Tibial nerve (tissue), 4 donors: Measurements from ENCODE around the gene LLCFC1. TPM values are rescaled to one million over a fixed set of nuclear protein-coding genes. Genes with fewer than 3 reads are reported as not detected.
"Not testable (repeated sequence)": the region's sequence is repeated elsewhere in the genome, so short reads cannot be mapped to it uniquely, and the experiment has no call there.

Experiments used
- DNase-seq, 2 donors: peaks; one replicate each; pipeline ENCODE4 v3.0.0-alpha.2; 2019; ENCODE audit warnings: low spot score in 2 of 2
- H3K27ac ChIP-seq, 4 donors: fragments of 200-600 bp; sonication (generic) in 3 of 4; one replicate each; pipeline ENCODE4 v1.5.1; 2017 to 2019; ENCODE audit warnings: mild to moderate bottlenecking in 1 of 4
- H3K27me3 ChIP-seq, 2 donors: fragments of 200-600 bp; sonication (generic) in 1 of 2; one replicate each; pipeline versions ENCODE4 v1.5.1 to v1.6.0; 2017 to 2019
- H3K36me3 ChIP-seq, 3 donors: fragments of 200-600 bp; sonication (generic); one replicate each; pipeline ENCODE4 v1.5.1; 2018 to 2019
- H3K4me1 ChIP-seq, 4 donors: fragments of 200-600 bp; sonication (generic) in 3 of 4; one replicate each; pipeline ENCODE4 v1.5.1; 2017 to 2019
- H3K4me3 ChIP-seq, 4 donors: fragments of 200-600 bp; sonication (generic) in 3 of 4; one replicate each; pipeline ENCODE4 v1.5.1; 2017 to 2019; ENCODE audit warnings: mild to moderate bottlenecking in 1 of 4, moderate library complexity in 1 of 4
- H3K9me3 ChIP-seq, 4 donors: fragments of 200-600 bp; sonication (generic) in 3 of 4; one replicate each; pipeline ENCODE4 v1.5.1; 2017 to 2019
- CTCF ChIP-seq, 5 experiments: fragments of 200-600 bp in 3 of 5; fragments of 450-650 bp in 2 of 5; sonication (generic) in 3 of 5; IDR thresholded peaks; one replicate each; pipeline ENCODE4 v1.5.1; 2016 to 2019; ENCODE audit warnings: antibody characterized with exemption in 5 of 5, mild to moderate bottlenecking in 3 of 5, moderate library complexity in 2 of 5
- EP300 ChIP-seq, 2 donors: sonication (generic); formaldehyde crosslinking; IDR thresholded peaks; one replicate each; pipeline ENCODE4 v1.6.1; 2017; ENCODE audit warnings: antibody characterized with exemption in 2 of 2, mild to moderate bottlenecking in 1 of 2
- POLR2A ChIP-seq, 2 donors: fragments of 450-650 bp; IDR thresholded peaks; one replicate each; pipeline ENCODE4 v1.6.1; 2017; ENCODE audit warnings: antibody characterized with exemption in 2 of 2, mild to moderate bottlenecking in 2 of 2, moderate library complexity in 2 of 2
- WGBS, 2 donors: methylation state at CpG; one replicate each; pipeline ENCODE4 v1.1.5; 2018; 5-methylcytosine and 5-hydroxymethylcytosine counted together
- total RNA-seq, 4 donors: library from RNA; depleted of rRNA; stranded (reverse); fragments of >200 nt; gene quantifications; one replicate each; pipeline ENCODE4 v1.1.0, GENCODE V29; 2016

The LLCFC1 gene
- total RNA-seq, 4 donors from 2014 or later = not detected

GRCh38 chr7:142968229-142968628 lies 28.9 kb downstream of the LLCFC1 start:
- no peak for DNase-seq
- no peaks in the 10 kb centered on the region for H3K27me3 ChIP-seq
- no peak overlapping the region for H3K27ac ChIP-seq
- TF ChIP-seq EP300 (IDR thresholded peaks at IDR 0.05) (no peak), CTCF (IDR thresholded peaks at IDR 0.05) (no peak), POLR2A (IDR thresholded peaks at IDR 0.05) (no peak)
- H3K9me3 ChIP-seq = no peaks in the 10 kb centered on the region
- WGBS, 2 donors = 83 to 86% methylated on average over 4 of the region's 4 CpGs
- H3K36me3 ChIP-seq = no peaks in the 10 kb centered on the region
- H3K4me3 ChIP-seq = no peak overlapping the region
- H3K4me1 ChIP-seq = no peaks in the 10 kb centered on the region

GRCh38 chr7:142969183-142969582 lies 29.9 kb downstream of the LLCFC1 start:
- WGBS, 2 donors = 69% methylated on average over 4 of the region's 4 CpGs

GRCh38 chr7:142974626-142975025 lies 35.3 kb downstream of the LLCFC1 start:
- Histone ChIP-seq H3K4me3 (no peak overlapping the region), H3K36me3 (no peaks in the 10 kb centered on the region), H3K27ac (no peak overlapping the region), H3K27me3 (no peaks in the 10 kb centered on the region), H3K4me1 (no peaks in the 10 kb centered on the region), H3K9me3 (peaks cover 0 to 13% (median 0%) of the 10 kb centered on the region in 4 donors)
- TF ChIP-seq CTCF (IDR thresholded peaks at IDR 0.05) = no peak
- no peak for TF ChIP-seq EP300 (IDR thresholded peaks at IDR 0.05)
- TF ChIP-seq POLR2A (IDR thresholded peaks at IDR 0.05) = no peak
- 73 to 77% methylated on average over 3 of the region's 3 CpGs for WGBS, 2 donors
- no peak for DNase-seq

More at GRCh38 chr7:142969183-142969582, 29.9 kb downstream of the LLCFC1 start:
- Histone ChIP-seq H3K4me1 (no peaks in the 10 kb centered on the region), H3K27ac (no peak overlapping the region), H3K36me3 (no peaks in the 10 kb centered on the region), H3K27me3 (no peaks in the 10 kb centered on the region), H3K4me3 (no peak overlapping the region), H3K9me3 (no peaks in the 10 kb centered on the region)
- no peak for DNase-seq
- TF ChIP-seq CTCF (IDR thresholded peaks at IDR 0.05) (no peak), POLR2A (IDR thresholded peaks at IDR 0.05) (no peak), EP300 (IDR thresholded peaks at IDR 0.05) (no peak)

- H3K4me3 ChIP-seq, DNase-seq, H3K27ac ChIP-seq, H3K27me3 ChIP-seq, H3K4me1 ChIP-seq, H3K36me3 ChIP-seq: not testable (repeated sequence)
- WGBS, 2 donors = 84 to 86% methylated on average over 4 of the region's 4 CpGs
- peaks cover 0 to 17% (median 2%) of the 10 kb centered on the region in 4 donors for H3K9me3 ChIP-seq
Observed at GRCh38 chr7:142978402-142978801, 39.1 kb downstream of the LLCFC1 start.

- no peaks in the 10 kb centered on the region for H3K4me1 ChIP-seq
- no peaks in the 10 kb centered on the region for H3K27me3 ChIP-seq
- no peaks in the 10 kb centered on the region for H3K36me3 ChIP-seq
- H3K4me3 ChIP-seq = no peak overlapping the region
- H3K27ac ChIP-seq = no peak overlapping the region
- TF ChIP-seq CTCF (IDR thresholded peaks at IDR 0.05) = no peak
- TF ChIP-seq EP300 (IDR thresholded peaks at IDR 0.05) = no peak
- no peak for TF ChIP-seq POLR2A (IDR thresholded peaks at IDR 0.05)
- DNase-seq = no peak
- WGBS, 2 donors = 86 to 90% methylated on average over 1 of the region's 1 CpG
- H3K9me3 ChIP-seq = peaks cover 0 to 10% (median 2%) of the 10 kb centered on the region in 4 donors
Observed at GRCh38 chr7:142983825-142984224, 44.5 kb downstream of the LLCFC1 start.

GRCh38 chr7:142984297-142984696 lies 45.0 kb downstream of the LLCFC1 start:
- Histone ChIP-seq H3K27me3 (no peaks in the 10 kb centered on the region), H3K9me3 (peaks cover 0 to 7% (median 2%) of the 10 kb centered on the region in 4 donors), H3K36me3 (no peaks in the 10 kb centered on the region), H3K27ac (no peak overlapping the region), H3K4me1 (no peaks in the 10 kb centered on the region), H3K4me3 (no peak overlapping the region)
- TF ChIP-seq POLR2A (IDR thresholded peaks at IDR 0.05) (no peak), CTCF (IDR thresholded peaks at IDR 0.05) (no peak), EP300 (IDR thresholded peaks at IDR 0.05) (no peak)
- no peak for DNase-seq
- 67 to 83% methylated on average over 1 of the region's 1 CpG for WGBS, 2 donors
